WTC11 (cell line): ENCODE measurements around the gene RPRD1B.

Experiments used
- CREB1 ChIP-seq: sonication (generic); formaldehyde crosslinking; IDR thresholded peaks from 2 replicates; pipeline ENCODE4 v1.8.0; 2023; ENCODE audit warnings: mild to moderate bottlenecking, missing genetic modification reagents
- CTCF ChIP-seq: fragments of 200-600 bp; IDR thresholded peaks from 2 replicates; pipeline ENCODE4 v1.8.0; 2022; ENCODE audit warnings: antibody characterized with exemption
- ELF4 ChIP-seq: sonication (generic); formaldehyde crosslinking; IDR thresholded peaks from 2 replicates; pipeline ENCODE4 v1.8.1; 2022; ENCODE audit warnings: low read depth, mild to moderate bottlenecking, moderate library complexity, missing genetic modification reagents
- ETV6 ChIP-seq: sonication (generic); formaldehyde crosslinking; IDR thresholded peaks from 2 replicates; pipeline ENCODE4 v1.8.1; 2022; ENCODE audit warnings: mild to moderate bottlenecking, missing genetic modification reagents
- MAX ChIP-seq: sonication (generic); formaldehyde crosslinking; IDR thresholded peaks from 2 replicates; pipeline ENCODE4 v1.8.0; 2022; ENCODE audit warnings: mild to moderate bottlenecking, missing genetic modification reagents
- NR1H2 ChIP-seq: sonication (generic); formaldehyde crosslinking; IDR thresholded peaks from 2 replicates; pipeline ENCODE4 v1.9.0; 2021; ENCODE audit warnings: mild to moderate bottlenecking, moderate library complexity, missing genetic modification reagents
- RELA ChIP-seq: sonication (generic); formaldehyde crosslinking; IDR thresholded peaks from 2 replicates; pipeline ENCODE4 v1.8.1; 2022; ENCODE audit warnings: missing genetic modification reagents, mild to moderate bottlenecking, borderline replicate concordance
- TEAD4 ChIP-seq: sonication (generic); formaldehyde crosslinking; IDR thresholded peaks from 2 replicates; pipeline ENCODE4 v1.8.0; 2022; ENCODE audit warnings: mild to moderate bottlenecking, missing genetic modification reagents
- USF1 ChIP-seq: sonication (generic); formaldehyde crosslinking; IDR thresholded peaks from 2 replicates; pipeline ENCODE4 v1.8.0; 2022; ENCODE audit warnings: mild to moderate bottlenecking, missing genetic modification reagents
- ZBTB21 ChIP-seq: sonication (generic); formaldehyde crosslinking; IDR thresholded peaks from 2 replicates; pipeline ENCODE4 v1.8.1; 2023; ENCODE audit warnings: mild to moderate bottlenecking, missing genetic modification reagents, borderline replicate concordance
- ZBTB43 ChIP-seq: sonication (generic); formaldehyde crosslinking; IDR thresholded peaks from 2 replicates; pipeline ENCODE4 v1.8.1; 2023; ENCODE audit warnings: mild to moderate bottlenecking, missing genetic modification reagents
- ZNF138 ChIP-seq: sonication (generic); formaldehyde crosslinking; conservative IDR thresholded peaks from 2 replicates; pipeline ENCODE4 v1.8.1; 2022; ENCODE audit warnings: mild to moderate bottlenecking, moderate library complexity, missing genetic modification reagents

GRCh38 chr20:38066969-38067716, 33.6 kb downstream of the RPRD1B start:
- TF ChIP-seq CREB1 = no peak
- no peak for TF ChIP-seq CTCF
- TF ChIP-seq ETV6 (CRISPR knock-in tag) = no peak
- TF ChIP-seq ZNF138 (CRISPR knock-in tag) = no peak
- TF ChIP-seq RELA (CRISPR knock-in tag) = no peak
- no peak for TF ChIP-seq ELF4 (CRISPR knock-in tag)
- TF ChIP-seq MAX = no peak
- TF ChIP-seq USF1 (CRISPR knock-in tag) = no peak
- no peak for TF ChIP-seq TEAD4
- no peak for TF ChIP-seq ZBTB21 (CRISPR knock-in tag)
- no peak for TF ChIP-seq ZBTB43 (CRISPR knock-in tag)
- TF ChIP-seq NR1H2 (CRISPR knock-in tag) = no peak
